GM06990 (cell line): ENCODE data around the gene SLC66A1.

Experiments
- DNase-seq: peaks from one replicate; pipeline ENCODE4 v3.0.0-alpha.2; 2011; ENCODE audit not compliant: insufficient read length; ENCODE audit errors: extremely low read depth
- H3K27me3 ChIP-seq: replicated peaks from 2 replicates; pipeline ENCODE4 v1.6.0; 2011; ENCODE audit warnings: low read length; ENCODE audit not compliant: control insufficient read depth, insufficient read depth
- H3K36me3 ChIP-seq: 2 replicates; pipeline ENCODE4 v1.5.1; 2011; ENCODE audit warnings: low read length; ENCODE audit not compliant: control insufficient read depth, insufficient read depth
- H3K4me3 ChIP-seq: replicated peaks from 2 replicates; pipeline ENCODE4 v1.5.1; 2011; ENCODE audit warnings: low read depth, mild to moderate bottlenecking, control low read depth, low read length
- CTCF ChIP-seq: IDR thresholded peaks from 2 replicates; pipeline ENCODE4 v1.5.1; 2011; ENCODE audit warnings: low read length, control low read depth, mild to moderate bottlenecking, inconsistent platforms; ENCODE audit not compliant: insufficient read depth, poor library complexity, severe bottlenecking

SLC66A1 gene

GRCh38 chr1:19305880-19306279 is 6.2 kb upstream of the SLC66A1 start:
- no peak for TF ChIP-seq CTCF
- no peak for DNase-seq
- H3K27me3 ChIP-seq = no peaks in the 10 kb centered on the region
- no peak overlapping the region for H3K4me3 ChIP-seq
- H3K36me3 ChIP-seq = peaks cover 5% of the 10 kb centered on the region

GRCh38 chr1:19306941-19307340 is 5.2 kb upstream of the SLC66A1 start:
- TF ChIP-seq CTCF = no peak
- DNase-seq = no peak
- H3K4me3 ChIP-seq = no peak overlapping the region
- H3K27me3 ChIP-seq = no peaks in the 10 kb centered on the region
- peaks cover 5% of the 10 kb centered on the region for H3K36me3 ChIP-seq

DNA sequence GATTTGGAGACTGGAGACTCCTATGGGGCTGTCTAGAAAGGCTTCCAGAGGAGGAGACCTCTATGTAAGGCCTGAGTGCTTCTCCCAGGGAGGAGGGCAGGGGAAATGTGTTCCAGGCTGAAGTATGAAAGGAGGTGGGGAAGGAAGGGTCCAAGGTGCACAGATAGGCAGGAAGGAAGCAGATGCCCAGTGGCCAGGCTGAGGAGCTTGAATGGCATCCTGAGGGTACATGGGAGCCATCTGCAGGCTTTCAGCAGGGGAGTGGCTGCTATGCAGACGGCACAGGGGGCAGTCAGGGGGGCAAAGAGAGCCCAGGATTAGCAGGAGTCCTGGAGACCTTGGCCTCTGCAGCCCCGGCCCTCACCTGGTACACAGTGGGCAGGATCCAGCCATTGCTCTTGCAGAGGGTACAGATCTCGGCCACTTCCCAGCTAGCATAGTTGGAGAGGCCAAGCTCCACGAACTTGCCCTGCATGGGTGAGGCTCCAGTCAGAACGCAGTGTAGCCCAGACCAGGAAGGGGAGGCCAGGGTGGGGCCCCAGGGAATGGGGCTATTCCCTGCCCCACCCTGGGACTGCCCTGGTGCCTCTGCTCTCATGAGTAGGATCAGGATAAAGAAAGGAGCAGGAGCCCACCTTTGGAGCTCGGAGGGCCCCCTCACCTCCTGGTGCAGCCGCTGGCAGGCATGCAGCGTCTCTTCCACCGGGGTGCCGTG is 4.2 kb upstream of the SLC66A1 start:
- DNase-seq = no peak
- Histone ChIP-seq H3K36me3 (peaks cover 5% of the 10 kb centered on the region), H3K27me3 (no peaks in the 10 kb centered on the region), H3K4me3 (no peak overlapping the region)
- no peak for TF ChIP-seq CTCF

DNA sequence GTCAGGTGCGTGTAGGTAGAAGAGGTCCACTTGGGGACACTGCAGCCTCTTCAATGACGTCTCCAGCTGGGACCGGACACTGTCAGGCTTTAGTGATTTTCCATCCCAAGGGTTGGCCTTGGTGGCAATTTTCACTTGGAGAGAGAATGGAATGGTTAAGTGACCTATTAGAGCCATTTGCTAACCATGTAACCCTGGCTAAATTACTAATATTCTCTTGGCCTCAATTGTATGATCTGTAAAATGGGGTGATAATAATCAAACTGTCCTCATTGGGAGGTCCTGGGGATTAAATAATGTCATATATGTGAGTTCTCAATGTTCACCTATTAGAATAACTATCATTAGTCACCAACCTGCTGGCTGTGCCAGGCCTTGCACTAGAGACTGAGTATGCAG is 3.6 kb upstream of the SLC66A1 start:
- no peak overlapping the region for H3K4me3 ChIP-seq
- TF ChIP-seq CTCF = no peak

DNA sequence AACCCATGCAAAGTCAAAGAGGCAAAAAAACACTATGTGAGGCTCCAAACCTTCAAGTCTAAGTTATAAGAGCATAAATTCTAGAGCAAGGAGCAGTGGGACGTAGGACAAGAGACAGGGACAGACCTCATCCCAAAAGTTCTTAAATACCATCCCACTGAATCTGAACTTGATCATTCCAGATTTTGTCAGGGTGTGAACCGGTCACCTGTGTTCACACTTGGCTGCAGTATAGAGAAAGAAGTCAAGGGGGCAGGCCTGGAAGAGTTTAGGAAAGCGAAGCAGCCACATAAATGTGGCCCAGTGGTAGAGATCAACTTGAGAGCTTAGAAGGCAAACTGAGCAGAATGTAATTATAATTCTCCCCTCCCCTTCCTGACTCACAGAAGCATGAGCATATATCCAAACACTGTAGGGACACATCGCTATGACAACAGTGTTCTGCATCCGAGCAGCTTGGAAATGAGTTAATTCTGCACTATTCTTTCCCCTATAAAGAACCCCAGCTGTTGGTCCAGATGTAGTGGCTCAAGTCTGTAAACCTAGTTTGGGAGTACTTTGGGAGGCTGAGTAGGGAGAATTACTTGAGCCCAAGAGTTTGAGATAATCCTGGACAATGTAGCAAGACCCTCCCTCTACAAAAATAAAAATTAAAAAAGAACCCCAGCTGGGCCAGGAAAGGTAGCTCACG is 2.9 kb upstream of the SLC66A1 start:
- Histone ChIP-seq H3K36me3 (peaks cover 2% of the 10 kb centered on the region), H3K4me3 (no peak overlapping the region), H3K27me3 (no peaks in the 10 kb centered on the region)
- no peak for TF ChIP-seq CTCF
- no peak for DNase-seq

More for the DNA sequence above, 3.6 kb upstream of the SLC66A1 start:
- H3K36me3 ChIP-seq = peaks cover 5% of the 10 kb centered on the region
- no peak for DNase-seq
- H3K27me3 ChIP-seq = no peaks in the 10 kb centered on the region
